ENCODE results near the gene MOSMO. TPM values are rescaled to one million over a fixed set of nuclear protein-coding genes. Genes with fewer than 3 reads are reported as not detected.
A peak's percentile ranks its signal among the peaks of the same experiment; 100 is the strongest.

The MOSMO gene
- total RNA-seq, 1 experiment from 2014 or later: 12.4 TPM

GRCh38 chr16:21984062-21984461 lies 23.8 kb upstream of the MOSMO start:
- Histone ChIP-seq H3K27ac (ENCODE audit: low read length) (no peak overlapping the region), H3K9me2 (replicated peaks; ENCODE audit: low read length) (no peaks in the 10 kb centered on the region), H3K4me3 (ENCODE audit: low read length) (no peak overlapping the region), H3K4me2 (ENCODE audit: low read length) (no peak overlapping the region), H3K79me2 (ENCODE audit: low read length) (no peaks in the 10 kb centered on the region), H3K9me3 (ENCODE audit: low read length) (no peaks in the 10 kb centered on the region), H4K20me1 (ENCODE audit: low read length) (no peaks in the 10 kb centered on the region), H3K36me3 (ENCODE audit: low read depth, low read length) (peaks cover 47% of the 10 kb centered on the region), H3K4me1 (ENCODE audit: insufficient read depth, low read length) (peaks cover 20% of the 10 kb centered on the region), H3F3A (ENCODE audit: low read length, unreplicated experiment) (peaks cover 2% of the 10 kb centered on the region), H2AFZ (ENCODE audit: low read length) (no peak overlapping the region), H3K27me3 (ENCODE audit: low read length) (no peaks in the 10 kb centered on the region), H3K9ac (ENCODE audit: low read length) (no peak overlapping the region)
- ATAC-seq: no peak
- BruUV-seq (replicated peaks): no TSS peak
- no peak for DNase-seq
- TF ChIP-seq EZH2phosphoT487 (IDR thresholded peaks at IDR 0.05; ENCODE audit: borderline replicate concordance, low read length) (no peak), EZH2 (IDR thresholded peaks at IDR 0.05; ENCODE audit: low read length, unreplicated experiment) (no peak), CTCF (conservative IDR thresholded peaks at IDR 0.05; ENCODE audit: low read depth, low read length) (no peak)
- ChIA-PET CTCF (no interaction called here), POLR2A (ENCODE audit: unreplicated experiment) (interaction anchor here (0.6 kb wide), 1 partner anchor 14 kb away, joined by 13 read pairs; no protein-coding TSS in a partner anchor)
- intact Hi-C loops (cut with micrococcal nuclease): no loop called here

DNA sequence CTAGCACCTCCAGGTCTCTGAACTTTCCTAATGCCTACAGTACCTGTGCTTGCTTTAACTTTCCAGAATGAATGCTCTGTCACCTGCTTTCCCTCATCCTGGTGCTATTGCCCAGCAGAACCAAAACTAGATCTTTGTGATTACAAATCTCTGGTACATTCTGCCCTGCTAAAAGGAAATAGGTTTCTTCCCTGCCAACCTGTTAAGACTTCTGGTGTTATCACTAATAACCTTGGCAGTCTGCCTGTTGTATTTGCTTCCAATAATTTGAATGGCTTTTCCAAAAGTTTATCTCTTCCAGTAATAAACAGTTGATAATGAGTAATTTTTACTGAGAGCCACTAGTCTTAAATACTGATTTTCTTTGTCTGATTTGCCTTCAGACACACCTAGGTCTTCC lies 22.4 kb upstream of the MOSMO start:
- H3F3A ChIP-seq (ENCODE audit: low read length, unreplicated experiment): peaks cover 2% of the 10 kb centered on the region
- H3K4me3 ChIP-seq (ENCODE audit: low read length): no peak overlapping the region
- H2AFZ ChIP-seq (ENCODE audit: low read length): no peak overlapping the region
- H3K4me2 ChIP-seq (ENCODE audit: low read length): no peak overlapping the region
- H4K20me1 ChIP-seq (ENCODE audit: low read length): no peaks in the 10 kb centered on the region
- H3K9me3 ChIP-seq (ENCODE audit: low read length): no peaks in the 10 kb centered on the region
- no peak overlapping the region for H3K9ac ChIP-seq (ENCODE audit: low read length)
- no peaks in the 10 kb centered on the region for H3K79me2 ChIP-seq (ENCODE audit: low read length)
- DNase-seq: no peak
- intact Hi-C loops (cut with micrococcal nuclease): no loop called here
- peaks cover 21% of the 10 kb centered on the region for H3K4me1 ChIP-seq (ENCODE audit: insufficient read depth, low read length)
- ATAC-seq: no peak
- H3K27ac ChIP-seq (ENCODE audit: low read length): no peak overlapping the region
- no peaks in the 10 kb centered on the region for H3K27me3 ChIP-seq (ENCODE audit: low read length)
- H3K36me3 ChIP-seq (ENCODE audit: low read depth, low read length): peaks cover 34% of the 10 kb centered on the region
- no peak for TF ChIP-seq EZH2phosphoT487 (IDR thresholded peaks at IDR 0.05; ENCODE audit: borderline replicate concordance, low read length)
- no peak for TF ChIP-seq CTCF (conservative IDR thresholded peaks at IDR 0.05; ENCODE audit: low read depth, low read length)
- no peak for TF ChIP-seq EZH2 (IDR thresholded peaks at IDR 0.05; ENCODE audit: low read length, unreplicated experiment)
- ChIA-PET POLR2A (ENCODE audit: unreplicated experiment) (no interaction called here), CTCF (no interaction called here)
- no TSS peak for BruUV-seq (replicated peaks)
- no peaks in the 10 kb centered on the region for H3K9me2 ChIP-seq (replicated peaks; ENCODE audit: low read length)

DNA sequence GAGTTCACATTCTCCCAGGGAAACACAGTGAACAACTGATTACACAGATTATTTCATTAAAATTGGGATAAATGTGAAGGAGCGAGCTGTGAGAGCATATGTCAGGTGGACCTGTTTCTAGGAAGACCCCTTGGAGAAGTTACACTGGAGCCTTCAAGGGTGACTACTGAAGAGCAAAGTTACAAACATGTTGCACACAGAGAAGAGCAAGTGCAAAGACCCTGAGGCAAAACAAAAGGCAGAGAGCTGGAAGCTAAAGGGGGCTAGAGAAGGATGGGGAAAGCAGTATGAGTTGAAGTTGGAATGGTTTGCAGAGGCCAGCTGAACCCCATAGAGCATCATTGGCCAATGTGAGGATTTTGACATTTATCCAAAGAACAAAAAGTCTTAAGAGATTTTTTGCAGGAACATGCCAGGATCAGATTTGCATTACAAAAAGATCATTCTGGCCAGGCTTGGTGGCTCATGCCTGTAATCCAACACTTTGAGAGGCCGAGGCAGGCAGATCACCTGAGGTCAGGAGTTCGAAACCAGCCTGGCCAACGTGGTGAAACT lies 21.1 kb upstream of the MOSMO start:
- BruUV-seq (replicated peaks): no TSS peak
- Histone ChIP-seq H3K36me3 (ENCODE audit: low read depth, low read length) (peaks cover 25% of the 10 kb centered on the region), H3K4me2 (ENCODE audit: low read length) (no peak overlapping the region), H3K9me2 (replicated peaks; ENCODE audit: low read length) (no peaks in the 10 kb centered on the region), H3K9ac (ENCODE audit: low read length) (no peak overlapping the region), H4K20me1 (ENCODE audit: low read length) (no peaks in the 10 kb centered on the region), H3K27ac (ENCODE audit: low read length) (peak overlapping the region; percentile 27; the same call in 1 of the 2 replicates), H3K4me3 (ENCODE audit: low read length) (no peak overlapping the region), H3F3A (ENCODE audit: low read length, unreplicated experiment) (peaks cover 2% of the 10 kb centered on the region), H3K79me2 (ENCODE audit: low read length) (no peaks in the 10 kb centered on the region), H3K9me3 (ENCODE audit: low read length) (no peaks in the 10 kb centered on the region), H3K4me1 (ENCODE audit: insufficient read depth, low read length) (peaks cover 21% of the 10 kb centered on the region), H3K27me3 (ENCODE audit: low read length) (no peaks in the 10 kb centered on the region), H2AFZ (ENCODE audit: low read length) (no peak overlapping the region)
- CTCF ChIA-PET: no interaction called here
- POLR2A ChIA-PET (ENCODE audit: unreplicated experiment): no interaction called here
- ATAC-seq (no peak), DNase-seq (no peak)
- TF ChIP-seq CTCF (conservative IDR thresholded peaks at IDR 0.05; ENCODE audit: low read depth, low read length): no peak
- TF ChIP-seq EZH2phosphoT487 (IDR thresholded peaks at IDR 0.05; ENCODE audit: borderline replicate concordance, low read length): no peak
- TF ChIP-seq EZH2 (IDR thresholded peaks at IDR 0.05; ENCODE audit: low read length, unreplicated experiment): no peak
- intact Hi-C loops (cut with micrococcal nuclease): no loop called here
